AG10803 (cell line): ENCODE data around the gene PGGHG.

Experiments
- DNase-seq: peaks from one replicate; pipeline ENCODE4 v3.0.0; 2010; ENCODE audit warnings: low read depth
- H3K4me3 ChIP-seq: 2 replicates; pipeline ENCODE4 v1.5.1; 2011; ENCODE audit warnings: mild to moderate bottlenecking, low read length, control low read depth
- CTCF ChIP-seq: conservative IDR thresholded peaks from 2 replicates; pipeline ENCODE4 v1.5.1; 2011; ENCODE audit warnings: mild to moderate bottlenecking, low read length, control low read depth, inconsistent platforms

PGGHG gene

GRCh38 chr11:288478-289397, at the start of gene PGGHG:
Gene PGGHG (plus strand): TSS chr11:289126. CDS start chr11:289817, 691 bp downstream.
- TF ChIP-seq CTCF = no peak
- DNase-seq = peak; percentile 39
- peak within 1 kb of the TSS; percentile 56 for H3K4me3 ChIP-seq

- no peak for DNase-seq
- TF ChIP-seq CTCF = no peak
- no peak overlapping the region for H3K4me3 ChIP-seq
Measured at GRCh38 chr11:240315-240714, 48.6 kb upstream of the PGGHG start.

GRCh38 chr11:241634-242033, 47.3 kb upstream of the PGGHG start:
- no peak for TF ChIP-seq CTCF
- H3K4me3 ChIP-seq = no peak overlapping the region
- DNase-seq = no peak

- H3K4me3 ChIP-seq = no peak overlapping the region
- no peak for DNase-seq
- no peak for TF ChIP-seq CTCF
Measured at GRCh38 chr11:244376-244775, 44.5 kb upstream of the PGGHG start.

- no peak for TF ChIP-seq CTCF
- no peak for DNase-seq
- H3K4me3 ChIP-seq = no peak overlapping the region
Measured at GRCh38 chr11:249062-249461, 39.9 kb upstream of the PGGHG start.

GRCh38 chr11:250274-250673, 38.7 kb upstream of the PGGHG start:
- no peak for DNase-seq
- TF ChIP-seq CTCF = no peak
- H3K4me3 ChIP-seq = no peak overlapping the region

- peak; percentile 68 for TF ChIP-seq CTCF
- peak; percentile 52 for DNase-seq
- no peak overlapping the region for H3K4me3 ChIP-seq
Measured at GRCh38 chr11:250740-251299, 38.1 kb upstream of the PGGHG start.
